ENCODE results near the gene RNASEL.

- TF ChIP-seq GATA2 (IDR thresholded peaks at IDR 0.05; ENCODE audit: low read depth, low read length) (peak; percentile 23; the same call in 1 of the 2 replicates), GATA3 (IDR thresholded peaks at IDR 0.05; ENCODE audit: low read depth, low read length) (no peak)
Measured at GRCh38 chr1:182602935-182603645, 14.0 kb upstream of the RNASEL start.

Measured in SH-SY5Y (cell line).